Activated CD8-positive, alpha-beta memory T cell treated with anti-CD3 and anti-CD28 coated beads for 36 hours (primary cell): ENCODE measurements around the gene MAN2B1. TPM values are rescaled to one million over a fixed set of nuclear protein-coding genes. Genes with fewer than 3 reads are reported as not detected.
"Not testable (repeated sequence)": the region's sequence is repeated elsewhere in the genome, so short reads cannot be mapped to it uniquely, and the experiment has no call there.

Source experiments
- CTCF ChIA-PET: fragments of 350-600 bp; sonication (Branson Sonifier 250); formaldehyde crosslinking; loops from one replicate; lab custom pipeline; 2021; ENCODE audit warnings: antibody characterized with exemption; lab: Charles Lee
- POLR2A ChIA-PET: fragments of 350-600 bp; sonication (Branson Sonifier 250); formaldehyde crosslinking; loops from one replicate; lab custom pipeline; 2021; ENCODE audit warnings: antibody characterized with exemption; lab: Charles Lee
- total RNA-seq, 2 experiments: library from RNA; stranded (reverse); gene quantifications; one replicate each; pipeline ENCODE4 v1.2.3, GENCODE V29; 2021

Gene MAN2B1
- total RNA-seq, 2 experiments from 2014 or later = 96.6 to 98.2 TPM

GRCh38 chr19:12647047-12647446, 19.5 kb downstream of the MAN2B1 start:
- ChIA-PET CTCF (interaction anchor here (0.6 kb wide), 1 partner anchor 129 kb away, joined by 3 read pairs; no protein-coding TSS in a partner anchor), POLR2A (no interaction called here)

GRCh38 chr19:12646551-12646950, 20.0 kb downstream of the MAN2B1 start:
- ChIA-PET POLR2A (no interaction called here), CTCF (no interaction called here)

GRCh38 chr19:12643716-12644115, 22.8 kb downstream of the MAN2B1 start:
- POLR2A ChIA-PET, CTCF ChIA-PET: not testable (repeated sequence)

- CTCF ChIA-PET = no interaction called here
- POLR2A ChIA-PET = no interaction called here
Measured at GRCh38 chr19:12642506-12642905, 24.0 kb downstream of the MAN2B1 start.

- ChIA-PET POLR2A (no interaction called here), CTCF (interaction anchor here (0.6 kb wide), 1 partner anchor 16 kb away, joined by 3 read pairs; no protein-coding TSS in a partner anchor)
Measured at GRCh38 chr19:12641456-12641855, 25.1 kb downstream of the MAN2B1 start.

GRCh38 chr19:12639901-12640613, 26.5 kb downstream of the MAN2B1 start:
- CTCF ChIA-PET = interaction anchor here (0.7 to 2.0 kb wide), 14 partner anchors 9 to 129 kb away, joined by 3 to 11 read pairs (median 5); partner anchors contain the start of genes MAN2B1, WDR83, ZNF490 and ZNF791
- POLR2A ChIA-PET = interaction anchor here (0.6 to 1.3 kb wide), 3 partner anchors 21 to 1252 kb away, joined by 5 to 13 read pairs (median 5); a partner anchor contains a TSS

- ChIA-PET CTCF (interaction anchor here (0.6 to 2.0 kb wide), 2 partner anchors 28 to 265 kb away, joined by 3 to 9 read pairs; partner anchors contain the start of genes ZNF490 and ZNF791), POLR2A (interaction anchor here (0.6 to 1.3 kb wide), 2 partner anchors 24 to 30 kb away, joined by 3 to 5 read pairs; a partner anchor contains a TSS)
Measured at GRCh38 chr19:12638611-12639182, 27.8 kb downstream of the MAN2B1 start.

GRCh38 chr19:12636631-12637030, 29.9 kb downstream of the MAN2B1 start:
- CTCF ChIA-PET = no interaction called here

GRCh38 chr19:12629215-12629614, 37.3 kb downstream of the MAN2B1 start:
- CTCF ChIA-PET = no interaction called here
- POLR2A ChIA-PET = no interaction called here

More at GRCh38 chr19:12636631-12637030, 29.9 kb downstream of the MAN2B1 start:
- POLR2A ChIA-PET = no interaction called here

GRCh38 chr19:12628040-12629022, 38.2 kb downstream of the MAN2B1 start:
- ChIA-PET CTCF (interaction anchor here (1.7 kb wide), 1 partner anchor 11 kb away, joined by 4 read pairs; no protein-coding TSS in a partner anchor), POLR2A (no interaction called here)

GRCh38 chr19:12626958-12627357, 39.6 kb downstream of the MAN2B1 start:
- POLR2A ChIA-PET = interaction anchor here (0.6 kb wide), 1 partner anchor 38 kb away, joined by 5 read pairs; no protein-coding TSS in a partner anchor

GRCh38 chr19:12623361-12624031, 43.0 kb downstream of the MAN2B1 start:
- CTCF ChIA-PET = interaction anchor here (0.7 to 1.8 kb wide), 4 partner anchors 10 to 163 kb away, joined by 3 to 6 read pairs (median 4); no protein-coding TSS in a partner anchor
- POLR2A ChIA-PET = interaction anchor here (0.6 to 1.1 kb wide), 2 partner anchors 12 to 266 kb away, joined by 3 to 5 read pairs; partner anchors contain the start of gene ZNF791

More at GRCh38 chr19:12626958-12627357, 39.6 kb downstream of the MAN2B1 start:
- CTCF ChIA-PET = interaction anchor here (0.6 to 1.7 kb wide), 4 partner anchors 13 to 337 kb away, joined by 3 to 4 read pairs (median 3); no protein-coding TSS in a partner anchor

GRCh38 chr19:12621253-12622024, 45.1 kb downstream of the MAN2B1 start:
- CTCF ChIA-PET, POLR2A ChIA-PET: not testable (repeated sequence)

GRCh38 chr19:12617646-12618045, 48.9 kb downstream of the MAN2B1 start:
- CTCF ChIA-PET = interaction anchor here (0.7 to 1.3 kb wide), 4 partner anchors 14 to 261 kb away, joined by 3 to 5 read pairs (median 4); no protein-coding TSS in a partner anchor
- POLR2A ChIA-PET = interaction anchor here (0.7 kb wide), 1 partner anchor 149 kb away, joined by 12 read pairs; no protein-coding TSS in a partner anchor

GRCh38 chr19:12611361-12611699, 55.2 kb downstream of the MAN2B1 start:
- CTCF ChIA-PET = interaction anchor here (0.6 to 1.5 kb wide), 2 partner anchors 28 to 119 kb away, joined by 3 to 9 read pairs; no protein-coding TSS in a partner anchor
- POLR2A ChIA-PET = interaction anchor here (0.9 kb wide), 1 partner anchor 12 kb away, joined by 3 read pairs; no protein-coding TSS in a partner anchor

- CTCF ChIA-PET = interaction anchor here (0.6 to 1.5 kb wide), 2 partner anchors 29 to 119 kb away, joined by 3 to 9 read pairs; no protein-coding TSS in a partner anchor
- POLR2A ChIA-PET = interaction anchor here (0.6 to 0.9 kb wide), 2 partner anchors 13 to 169 kb away, joined by 3 to 4 read pairs; no protein-coding TSS in a partner anchor
Measured at GRCh38 chr19:12610540-12611360, 55.8 kb downstream of the MAN2B1 start, which contains the start of the genes ZNF490 and ZNF791. TSS of gene ZNF490 (minus strand) at chr19:12610813. CDS start at chr19:12610680, 133 bp downstream. TSS of gene ZNF791 (plus strand) at chr19:12610920. CDS start at chr19:12611080, 160 bp downstream.
